Gastrocnemius medialis (tissue), 4 donors: Measurements from ENCODE around the gene BEND6. TPM values are rescaled to one million over a fixed set of nuclear protein-coding genes. Genes with fewer than 3 reads are reported as not detected.

Experiments
- ATAC-seq, 2 donors: fragments of 150-250 bp; one replicate each; pipeline ENCODE4 v1.9.1; 2016
- DNase-seq, 2 donors: peaks; one replicate each; pipeline ENCODE4 v3.0.0-alpha.2; 2019
- H3K27ac ChIP-seq, 4 donors: fragments of 200-600 bp; sonication (generic); 1 replicate in 1 of 4; 2 replicates in 3 of 4; pipeline ENCODE4 v1.5.1; 2016 to 2018; ENCODE audit warnings: mild to moderate bottlenecking in 2 of 4, moderate library complexity in 1 of 4
- H3K27me3 ChIP-seq, 3 donors: fragments of 200-600 bp; sonication (generic) in 2 of 3; 1 replicate in 1 of 3; 2 replicates in 2 of 3; pipeline versions ENCODE4 v1.5.1 to v1.6.0; 2016 to 2019; ENCODE audit warnings: mild to moderate bottlenecking in 1 of 3, moderate library complexity in 1 of 3
- H3K36me3 ChIP-seq, 2 donors: fragments of 200-600 bp; sonication (generic) in 1 of 2; one replicate each; pipeline ENCODE4 v1.5.1; 2017 to 2018
- H3K4me1 ChIP-seq, 2 donors: fragments of 200-600 bp; sonication (generic) in 1 of 2; one replicate each; pipeline ENCODE4 v1.5.1; 2016 to 2017; ENCODE audit warnings: mild to moderate bottlenecking in 2 of 2
- H3K4me3 ChIP-seq, 4 donors: fragments of 200-600 bp; sonication (generic) in 3 of 4; 1 replicate in 1 of 4; 2 replicates in 3 of 4; pipeline ENCODE4 v1.5.1; 2016 to 2019; ENCODE audit warnings: mild to moderate bottlenecking in 2 of 4
- H3K9me3 ChIP-seq, 3 donors: fragments of 200-600 bp; sonication (generic) in 2 of 3; 1 replicate in 1 of 3; 2 replicates in 2 of 3; pipeline ENCODE4 v1.5.1; 2016 to 2019
- POLR2A ChIP-seq, 2 donors: fragments of 450-650 bp; IDR thresholded peaks; one replicate each; pipeline ENCODE4 v1.6.1; 2017; ENCODE audit warnings: antibody characterized with exemption in 2 of 2, mild to moderate bottlenecking in 2 of 2, moderate library complexity in 2 of 2
- in situ Hi-C, 4 donors: fragments of 200-750 bp; cut with MboI; loops; one replicate each; pipeline versions ENCODE4 v1.15.0 to v1.8.0; 2017; ENCODE audit warnings: low sequenced_read_pairs in 4 of 4
- intact Hi-C: fragments of 100-400 bp; cut with DNase I; formaldehyde crosslinking; loops from one replicate; pipeline ENCODE4 v1.15.1; 2023; ENCODE audit warnings: low total_unique reads
- total RNA-seq, 4 donors: library from RNA; depleted of rRNA; stranded (reverse); fragments of >200 nt; gene quantifications; one replicate each; pipeline versions ENCODE4 v1.1.0 to v1.2.3, GENCODE V29; 2016
- TF ChIP-seq, protein P1 (sequence below), 5 experiments: fragments of 450-650 bp in 3 of 5; fragments of 200-600 bp in 2 of 5; sonication (generic) in 2 of 5; IDR thresholded peaks in 4 of 5; conservative IDR thresholded peaks in 1 of 5; 1 replicate in 4 of 5; 2 replicates in 1 of 5; pipeline ENCODE4 v1.5.1; 2016 to 2019; ENCODE audit warnings: antibody characterized with exemption in 5 of 5, mild to moderate bottlenecking in 3 of 5, moderate library complexity in 3 of 5

Gene BEND6
- total RNA-seq, 4 donors from 2014 or later, result 0.15 to 0.97 (median 0.56) TPM

- Histone ChIP-seq H3K4me1 (peaks cover 5 to 14% of the 10 kb centered on the region in 2 donors), H3K36me3 (no peaks in the 10 kb centered on the region), H3K4me3 (no peak overlapping the region), H3K27me3 (no peaks in the 10 kb centered on the region), H3K27ac (no peak overlapping the region), H3K9me3 (no peaks in the 10 kb centered on the region)
- DNase-seq (no peak), ATAC-seq (no peak)
- intact Hi-C loops (loop anchor here (10.0 kb wide), 1 partner anchor 126 kb away; no protein-coding TSS in a partner anchor), in situ Hi-C loops (no loop called here)
- TF ChIP-seq, protein P1, sequence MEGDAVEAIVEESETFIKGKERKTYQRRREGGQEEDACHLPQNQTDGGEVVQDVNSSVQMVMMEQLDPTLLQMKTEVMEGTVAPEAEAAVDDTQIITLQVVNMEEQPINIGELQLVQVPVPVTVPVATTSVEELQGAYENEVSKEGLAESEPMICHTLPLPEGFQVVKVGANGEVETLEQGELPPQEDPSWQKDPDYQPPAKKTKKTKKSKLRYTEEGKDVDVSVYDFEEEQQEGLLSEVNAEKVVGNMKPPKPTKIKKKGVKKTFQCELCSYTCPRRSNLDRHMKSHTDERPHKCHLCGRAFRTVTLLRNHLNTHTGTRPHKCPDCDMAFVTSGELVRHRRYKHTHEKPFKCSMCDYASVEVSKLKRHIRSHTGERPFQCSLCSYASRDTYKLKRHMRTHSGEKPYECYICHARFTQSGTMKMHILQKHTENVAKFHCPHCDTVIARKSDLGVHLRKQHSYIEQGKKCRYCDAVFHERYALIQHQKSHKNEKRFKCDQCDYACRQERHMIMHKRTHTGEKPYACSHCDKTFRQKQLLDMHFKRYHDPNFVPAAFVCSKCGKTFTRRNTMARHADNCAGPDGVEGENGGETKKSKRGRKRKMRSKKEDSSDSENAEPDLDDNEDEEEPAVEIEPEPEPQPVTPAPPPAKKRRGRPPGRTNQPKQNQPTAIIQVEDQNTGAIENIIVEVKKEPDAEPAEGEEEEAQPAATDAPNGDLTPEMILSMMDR (IDR thresholded peaks at IDR 0.05 in 4 of 5, conservative IDR thresholded peaks at IDR 0.05 in 1 of 5), result no peak
- TF ChIP-seq POLR2A (IDR thresholded peaks at IDR 0.05), result no peak
These were observed 3.6 kb downstream of the BEND6 start for GRCh38 chr6:56958481-56958880.

GRCh38 chr6:56959094-56959493 is 4.2 kb downstream of the BEND6 start:
- TF ChIP-seq, protein P1 (IDR thresholded peaks at IDR 0.05 in 4 of 5, conservative IDR thresholded peaks at IDR 0.05 in 1 of 5), result no peak
- no peak for TF ChIP-seq POLR2A (IDR thresholded peaks at IDR 0.05)
- DNase-seq (no peak), ATAC-seq (no peak)
- peaks cover 0 to 8% of the 10 kb centered on the region in 2 donors for H3K4me1 ChIP-seq
- intact Hi-C loops, result loop anchor here (10.0 kb wide), 1 partner anchor 126 kb away; no protein-coding TSS in a partner anchor
- in situ Hi-C loops, result no loop called here
- no peak overlapping the region for H3K27ac ChIP-seq
- no peaks in the 10 kb centered on the region for H3K27me3 ChIP-seq
- no peak overlapping the region for H3K4me3 ChIP-seq
- no peaks in the 10 kb centered on the region for H3K36me3 ChIP-seq
- no peaks in the 10 kb centered on the region for H3K9me3 ChIP-seq

DNA sequence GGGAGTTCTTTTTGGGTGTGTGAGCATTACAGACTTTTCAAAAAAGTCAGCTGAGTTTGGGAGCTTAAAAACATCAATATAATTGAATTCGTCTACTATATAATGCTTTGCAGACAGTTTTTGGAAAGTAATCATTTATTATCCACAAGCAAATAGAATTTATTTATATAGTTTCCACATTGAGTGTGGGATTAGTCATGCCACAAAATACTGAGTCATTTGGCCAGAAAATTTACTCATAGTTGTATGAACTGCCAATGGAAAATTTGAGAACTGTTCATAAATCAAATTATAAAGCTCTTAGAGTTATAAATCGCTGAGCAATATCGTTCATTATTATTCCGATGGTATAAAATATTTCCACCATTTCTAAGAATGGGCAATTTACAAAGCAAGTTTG is 5.0 kb downstream of the BEND6 start:
- Histone ChIP-seq H3K9me3 (no peaks in the 10 kb centered on the region), H3K4me1 (peaks cover 0 to 6% of the 10 kb centered on the region in 2 donors), H3K27ac (no peak overlapping the region), H3K36me3 (no peaks in the 10 kb centered on the region), H3K27me3 (no peaks in the 10 kb centered on the region), H3K4me3 (no peak overlapping the region)
- TF ChIP-seq, protein P1 (IDR thresholded peaks at IDR 0.05 in 4 of 5, conservative IDR thresholded peaks at IDR 0.05 in 1 of 5), result no peak
- no peak for TF ChIP-seq POLR2A (IDR thresholded peaks at IDR 0.05)
- DNase-seq (no peak), ATAC-seq (no peak)
- intact Hi-C loops (loop anchor here (10.0 kb wide), 1 partner anchor 125 kb away; no protein-coding TSS in a partner anchor), in situ Hi-C loops (no loop called here)

- Histone ChIP-seq H3K36me3 (no peaks in the 10 kb centered on the region), H3K4me3 (no peak overlapping the region), H3K27ac (no peak overlapping the region), H3K4me1 (no peaks in the 10 kb centered on the region), H3K9me3 (no peaks in the 10 kb centered on the region), H3K27me3 (no peaks in the 10 kb centered on the region)
- intact Hi-C loops, result no loop called here
- in situ Hi-C loops, result no loop called here
- TF ChIP-seq, protein P1 (IDR thresholded peaks at IDR 0.05 in 4 of 5, conservative IDR thresholded peaks at IDR 0.05 in 1 of 5), result no peak
- no peak for TF ChIP-seq POLR2A (IDR thresholded peaks at IDR 0.05)
- no peak for ATAC-seq
- DNase-seq, result no peak
These were observed 6.2 kb downstream of the BEND6 start for GRCh38 chr6:56961151-56961550.

GRCh38 chr6:56962441-56962840 is 7.5 kb downstream of the BEND6 start:
- DNase-seq (no peak), ATAC-seq (no peak)
- Histone ChIP-seq H3K36me3 (no peaks in the 10 kb centered on the region), H3K27ac (no peak overlapping the region), H3K4me3 (no peak overlapping the region), H3K9me3 (no peaks in the 10 kb centered on the region), H3K4me1 (no peaks in the 10 kb centered on the region), H3K27me3 (no peaks in the 10 kb centered on the region)
- TF ChIP-seq, protein P1 (IDR thresholded peaks at IDR 0.05 in 4 of 5, conservative IDR thresholded peaks at IDR 0.05 in 1 of 5), result no peak
- no peak for TF ChIP-seq POLR2A (IDR thresholded peaks at IDR 0.05)
- in situ Hi-C loops, result no loop called here
- intact Hi-C loops, result no loop called here
